ENCODE data around the gene ERC2.

Gene ERC2

GRCh38 chr3:56135941-56136340, 332.3 kb downstream of the ERC2 start:
- no peaks in the 10 kb centered on the region for H3K36me3 ChIP-seq (ENCODE audit: low read depth)
- peaks cover 29% of the 10 kb centered on the region for H3K4me1 ChIP-seq (ENCODE audit: insufficient read depth, poor library complexity, severe bottlenecking)
- ATAC-seq (ENCODE audit: low read depth): no peak
- H3K27ac ChIP-seq (ENCODE audit: poor library complexity, severe bottlenecking): no peak overlapping the region
- no peak for DNase-seq (ENCODE audit: low spot score)
- no peak for TF ChIP-seq CTCF (IDR thresholded peaks at IDR 0.05; ENCODE audit: poor library complexity, severe bottlenecking)
- no peaks in the 10 kb centered on the region for H3K27me3 ChIP-seq (ENCODE audit: insufficient read depth, poor library complexity, severe bottlenecking)
- H3K4me3 ChIP-seq (ENCODE audit: severe bottlenecking): no peak overlapping the region
- H3K9me3 ChIP-seq (ENCODE audit: severe bottlenecking): peaks cover 2% of the 10 kb centered on the region

- peak; percentile 79 for ATAC-seq (ENCODE audit: low read depth)
- no peaks in the 10 kb centered on the region for H3K36me3 ChIP-seq (ENCODE audit: low read depth)
- no peak for TF ChIP-seq CTCF (IDR thresholded peaks at IDR 0.05; ENCODE audit: poor library complexity, severe bottlenecking)
- H3K9me3 ChIP-seq (ENCODE audit: severe bottlenecking): peaks cover 2% of the 10 kb centered on the region
- H3K4me3 ChIP-seq (ENCODE audit: severe bottlenecking): no peak overlapping the region
- no peak for DNase-seq (ENCODE audit: low spot score)
- H3K4me1 ChIP-seq (ENCODE audit: insufficient read depth, poor library complexity, severe bottlenecking): peaks cover 29% of the 10 kb centered on the region
- peak overlapping the region; percentile 53 for H3K27ac ChIP-seq (ENCODE audit: poor library complexity, severe bottlenecking)
- H3K27me3 ChIP-seq (ENCODE audit: insufficient read depth, poor library complexity, severe bottlenecking): no peaks in the 10 kb centered on the region
These were observed 334.8 kb downstream of the ERC2 start for GRCh38 chr3:56133423-56133822.

GRCh38 chr3:56132762-56133161, 335.5 kb downstream of the ERC2 start:
- DNase-seq (ENCODE audit: low spot score) (no peak), ATAC-seq (ENCODE audit: low read depth) (no peak)
- Histone ChIP-seq H3K4me3 (ENCODE audit: severe bottlenecking) (no peak overlapping the region), H3K9me3 (ENCODE audit: severe bottlenecking) (peaks cover 2% of the 10 kb centered on the region), H3K4me1 (ENCODE audit: insufficient read depth, poor library complexity, severe bottlenecking) (peaks cover 29% of the 10 kb centered on the region), H3K27me3 (ENCODE audit: insufficient read depth, poor library complexity, severe bottlenecking) (no peaks in the 10 kb centered on the region), H3K36me3 (ENCODE audit: low read depth) (no peaks in the 10 kb centered on the region), H3K27ac (ENCODE audit: poor library complexity, severe bottlenecking) (peak overlapping the region; percentile 53)
- TF ChIP-seq CTCF (IDR thresholded peaks at IDR 0.05; ENCODE audit: poor library complexity, severe bottlenecking): no peak

- TF ChIP-seq CTCF (IDR thresholded peaks at IDR 0.05; ENCODE audit: poor library complexity, severe bottlenecking): no peak
- ATAC-seq (ENCODE audit: low read depth): peak; percentile 95
- Histone ChIP-seq H3K36me3 (ENCODE audit: low read depth) (no peaks in the 10 kb centered on the region), H3K9me3 (ENCODE audit: severe bottlenecking) (peaks cover 2% of the 10 kb centered on the region), H3K27me3 (ENCODE audit: insufficient read depth, poor library complexity, severe bottlenecking) (no peaks in the 10 kb centered on the region), H3K27ac (ENCODE audit: poor library complexity, severe bottlenecking) (peak overlapping the region; percentile 53), H3K4me1 (ENCODE audit: insufficient read depth, poor library complexity, severe bottlenecking) (peaks cover 29% of the 10 kb centered on the region), H3K4me3 (ENCODE audit: severe bottlenecking) (no peak overlapping the region)
- DNase-seq (ENCODE audit: low spot score): no peak
These were observed 336.2 kb downstream of the ERC2 start for GRCh38 chr3:56131974-56132590.

- TF ChIP-seq CTCF (IDR thresholded peaks at IDR 0.05; ENCODE audit: poor library complexity, severe bottlenecking): no peak
- no peak for ATAC-seq (ENCODE audit: low read depth)
- Histone ChIP-seq H3K4me3 (ENCODE audit: severe bottlenecking) (no peak overlapping the region), H3K27ac (ENCODE audit: poor library complexity, severe bottlenecking) (no peak overlapping the region), H3K4me1 (ENCODE audit: insufficient read depth, poor library complexity, severe bottlenecking) (peaks cover 38% of the 10 kb centered on the region), H3K27me3 (ENCODE audit: insufficient read depth, poor library complexity, severe bottlenecking) (no peaks in the 10 kb centered on the region), H3K36me3 (ENCODE audit: low read depth) (no peaks in the 10 kb centered on the region), H3K9me3 (ENCODE audit: severe bottlenecking) (peaks cover 2% of the 10 kb centered on the region)
- DNase-seq (ENCODE audit: low spot score): no peak
These were observed 338.2 kb downstream of the ERC2 start for GRCh38 chr3:56130036-56130435.

Measured in RWPE2 (cell line).